ENCODE measurements around the gene MSTN.

GRCh38 chr2:190084704-190085103 lies 22.2 kb upstream of the MSTN start:
- TF ChIP-seq CTCF (IDR thresholded peaks at IDR 0.05; ENCODE audit: low read depth, low read length, poor library complexity, severe bottlenecking), result no peak
- no peak for TF ChIP-seq EZH2phosphoT487 (IDR thresholded peaks at IDR 0.05; ENCODE audit: borderline replicate concordance, low read length)
